HG03064 (cell line): ENCODE data around the gene HS3ST1.

ENCODE experiments used
- ATAC-seq: cut with Tn5 transposase; IDR thresholded peaks from one replicate; pipeline ENCODE4 v1.9.1; 2021; ENCODE audit warnings: low read depth; ENCODE audit not compliant: unreplicated experiment

Gene HS3ST1

GRCh38 chr4:11436084-11436483 lies 7.4 kb upstream of the HS3ST1 start:
- no peak for ATAC-seq

- ATAC-seq, result no peak
Observed at GRCh38 chr4:11435557-11435956, 6.9 kb upstream of the HS3ST1 start.

- no peak for ATAC-seq
Observed at GRCh38 chr4:11431111-11431510, 2.4 kb upstream of the HS3ST1 start.

GRCh38 chr4:11430536-11430935 lies 1.8 kb upstream of the HS3ST1 start:
- no peak for ATAC-seq

- no peak for ATAC-seq
Observed at GRCh38 chr4:11429699-11430045, 978 bp upstream of the HS3ST1 start.

DNA sequence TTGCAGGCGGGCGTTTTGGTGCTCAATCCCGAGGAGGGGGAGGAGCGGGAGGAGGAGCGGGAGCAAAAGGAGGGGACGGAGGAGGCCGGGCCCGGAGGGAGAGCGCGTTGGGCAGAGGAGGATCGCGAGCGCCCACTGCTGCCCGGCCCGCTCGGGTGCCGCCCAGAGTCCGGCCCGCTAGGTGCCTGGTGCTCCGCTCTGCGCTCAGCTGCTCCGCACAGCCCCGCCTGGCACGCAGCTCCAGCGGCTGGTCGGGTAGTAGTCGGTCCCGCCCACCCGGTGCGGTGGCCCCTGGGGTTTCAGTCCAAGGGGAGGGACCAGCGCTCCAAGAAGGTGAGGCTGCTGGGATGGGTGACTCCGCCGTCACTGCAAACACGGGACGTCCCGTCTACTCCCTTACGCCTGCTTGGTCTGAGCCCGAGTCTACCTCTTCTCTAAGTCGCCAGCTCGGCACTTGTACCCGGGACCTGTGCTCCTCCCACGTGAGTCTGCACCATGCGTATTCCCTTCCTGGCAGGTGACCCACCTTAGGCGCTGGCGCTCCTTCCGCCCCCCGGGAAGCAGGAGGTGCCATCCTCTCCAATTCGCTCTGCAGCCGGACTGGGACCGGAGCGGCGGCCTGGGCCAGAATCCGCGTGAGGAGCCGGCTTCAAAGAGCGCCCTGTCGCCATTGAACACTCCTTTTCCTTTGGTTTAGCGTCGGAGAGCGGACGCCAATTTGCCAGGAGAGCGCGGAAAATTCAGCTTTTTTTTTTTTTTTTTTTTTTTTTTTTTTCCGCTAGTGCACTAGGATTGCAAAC lies 405 bp upstream of the HS3ST1 start:
- peak; percentile 75 for ATAC-seq

DNA sequence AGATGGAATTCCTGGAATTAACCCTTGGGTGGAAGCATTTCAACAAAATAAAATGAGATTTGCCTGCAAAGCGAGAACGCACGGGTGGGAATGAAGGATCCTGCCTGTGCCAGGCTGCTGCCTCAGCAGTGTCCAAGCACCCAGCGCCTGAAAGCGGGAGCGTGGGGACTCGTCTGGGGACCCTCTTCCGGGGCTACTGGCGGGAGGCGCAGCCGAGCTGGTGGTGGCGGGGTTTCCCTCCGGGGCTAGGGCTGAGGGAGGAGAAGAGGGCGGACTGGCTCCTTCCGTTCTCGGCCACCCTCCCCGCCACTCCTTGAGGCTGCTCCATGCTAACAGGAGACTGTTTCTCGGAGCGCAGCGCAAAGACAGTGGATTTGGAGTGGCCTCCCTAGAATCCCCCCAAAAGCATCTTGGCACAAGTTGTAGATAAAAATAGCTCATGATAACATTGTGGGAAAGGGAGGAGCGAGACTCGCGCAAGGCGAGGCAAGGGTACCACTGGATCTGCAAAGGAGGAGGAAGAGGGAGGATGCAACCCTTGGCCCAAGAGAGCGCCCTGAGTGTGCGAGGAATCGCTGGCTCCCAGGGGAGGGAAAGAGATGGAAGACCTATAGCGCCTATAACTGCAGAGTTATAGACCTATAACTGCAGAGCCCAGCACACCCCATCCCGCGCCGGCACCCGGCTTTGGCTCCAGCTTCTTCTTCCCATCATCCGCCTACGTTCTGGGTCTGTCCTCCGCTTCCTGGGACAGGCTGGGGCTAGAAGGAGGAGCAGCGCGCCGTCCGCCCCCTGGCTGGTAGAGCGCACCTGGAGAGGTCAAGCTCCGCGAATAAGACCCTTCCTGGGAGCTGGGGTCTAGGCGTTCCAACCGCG lies 1.3 kb downstream of the HS3ST1 start:
- ATAC-seq, result no peak

GRCh38 chr4:11426731-11427120 lies 2.0 kb downstream of the HS3ST1 start:
- ATAC-seq, result no peak

DNA sequence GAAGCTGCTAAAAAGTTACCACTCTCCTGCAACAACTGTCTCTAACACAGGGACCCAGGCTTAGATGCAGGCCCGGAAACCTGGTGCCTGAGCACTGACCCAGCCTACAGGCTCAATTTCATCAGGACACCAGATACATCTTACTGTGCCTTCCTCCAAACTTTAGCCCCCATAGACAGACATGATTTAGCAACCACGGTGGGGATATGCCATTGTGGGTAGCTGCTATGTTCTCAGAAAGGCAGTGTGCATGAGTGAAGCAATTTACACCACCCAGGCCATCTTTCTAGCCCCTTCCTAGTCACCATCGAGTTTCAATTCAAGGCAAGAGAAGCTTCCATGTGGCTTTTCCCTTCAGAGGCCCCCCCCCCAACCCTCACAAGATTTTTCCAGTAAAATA lies 2.7 kb downstream of the HS3ST1 start:
- no peak for ATAC-seq

DNA sequence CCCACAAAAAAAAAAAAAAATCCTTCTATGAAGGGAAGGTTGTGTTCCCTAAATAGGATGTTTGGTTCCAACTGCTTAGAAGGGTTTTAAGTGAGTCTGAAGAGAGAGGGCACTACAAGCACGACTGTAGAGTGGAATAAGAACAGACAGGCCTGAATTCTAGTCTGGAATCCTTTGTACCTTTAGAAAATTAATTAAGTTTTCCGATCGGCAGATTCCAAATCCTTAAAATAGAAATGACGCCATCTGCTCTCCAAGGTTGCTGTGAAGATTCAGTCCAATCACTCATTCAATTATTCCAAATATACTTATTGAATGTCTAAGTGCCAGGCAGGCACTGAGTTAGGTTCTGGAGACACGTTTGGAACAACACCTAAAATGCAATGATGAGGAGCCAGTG lies 3.8 kb downstream of the HS3ST1 start:
- no peak for ATAC-seq

DNA sequence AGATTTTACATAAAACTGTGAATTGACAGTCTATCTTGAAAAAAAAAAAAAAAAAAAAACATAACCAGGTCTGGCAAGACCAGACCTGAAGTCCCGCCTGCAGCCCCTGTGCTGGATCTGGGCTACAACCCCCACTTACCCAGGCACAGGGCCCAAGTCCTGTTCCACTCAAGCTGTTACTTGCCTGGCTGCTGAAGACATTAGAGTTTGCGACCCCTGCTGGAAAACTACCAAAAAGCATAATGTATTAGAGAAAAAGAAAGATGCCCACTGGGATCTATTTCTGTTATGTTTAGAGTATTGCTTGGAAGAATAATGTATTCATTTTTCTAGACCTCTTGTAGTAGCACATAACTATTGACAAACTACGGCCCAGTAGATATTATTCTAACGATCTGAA lies 4.7 kb downstream of the HS3ST1 start:
- ATAC-seq, result no peak

DNA sequence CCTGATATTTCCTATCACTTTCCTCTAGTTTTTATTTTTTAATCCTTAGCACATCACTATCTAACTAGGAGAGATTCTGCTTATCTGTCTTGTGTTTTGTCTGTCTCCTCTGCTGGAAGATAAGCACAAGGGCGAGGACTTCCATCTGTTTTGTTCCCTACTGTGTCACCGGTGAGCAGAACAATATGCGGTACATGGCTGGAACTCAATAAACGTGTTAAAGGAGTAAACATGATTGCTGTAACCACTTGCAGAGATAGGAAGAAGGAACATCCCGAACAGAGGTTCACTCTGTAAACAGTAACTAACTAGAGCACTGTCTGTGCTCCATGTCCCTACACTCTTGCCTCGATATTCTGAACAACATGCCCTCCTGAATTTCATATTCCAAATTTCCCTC lies 5.2 kb downstream of the HS3ST1 start:
- no peak for ATAC-seq

- ATAC-seq, result no peak
Observed at GRCh38 chr4:11421116-11421515, 7.6 kb downstream of the HS3ST1 start.

GRCh38 chr4:11420327-11420726 lies 8.4 kb downstream of the HS3ST1 start:
- no peak for ATAC-seq

- no peak for ATAC-seq
Observed at GRCh38 chr4:11418610-11419009, 10.1 kb downstream of the HS3ST1 start.

DNA sequence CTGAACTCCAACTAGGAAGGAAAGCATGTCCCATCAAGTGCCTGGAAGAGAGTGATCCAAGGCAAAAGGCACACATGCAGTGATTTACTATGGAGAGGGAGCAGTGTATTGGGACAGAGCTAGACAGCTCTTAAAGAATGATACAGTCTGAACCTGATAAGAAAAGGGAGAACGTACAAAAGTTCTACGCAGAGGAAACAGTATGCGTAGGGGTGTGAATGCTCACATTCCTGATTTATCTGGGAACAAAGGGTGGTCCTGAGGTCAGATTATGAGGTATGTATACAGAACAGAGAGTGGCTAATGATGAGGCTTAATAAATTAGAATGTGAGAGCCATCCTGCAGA lies 12.0 kb downstream of the HS3ST1 start:
- ATAC-seq, result no peak

GRCh38 chr4:11416071-11416766 lies 12.5 kb downstream of the HS3ST1 start:
- peak; percentile 28 for ATAC-seq

DNA sequence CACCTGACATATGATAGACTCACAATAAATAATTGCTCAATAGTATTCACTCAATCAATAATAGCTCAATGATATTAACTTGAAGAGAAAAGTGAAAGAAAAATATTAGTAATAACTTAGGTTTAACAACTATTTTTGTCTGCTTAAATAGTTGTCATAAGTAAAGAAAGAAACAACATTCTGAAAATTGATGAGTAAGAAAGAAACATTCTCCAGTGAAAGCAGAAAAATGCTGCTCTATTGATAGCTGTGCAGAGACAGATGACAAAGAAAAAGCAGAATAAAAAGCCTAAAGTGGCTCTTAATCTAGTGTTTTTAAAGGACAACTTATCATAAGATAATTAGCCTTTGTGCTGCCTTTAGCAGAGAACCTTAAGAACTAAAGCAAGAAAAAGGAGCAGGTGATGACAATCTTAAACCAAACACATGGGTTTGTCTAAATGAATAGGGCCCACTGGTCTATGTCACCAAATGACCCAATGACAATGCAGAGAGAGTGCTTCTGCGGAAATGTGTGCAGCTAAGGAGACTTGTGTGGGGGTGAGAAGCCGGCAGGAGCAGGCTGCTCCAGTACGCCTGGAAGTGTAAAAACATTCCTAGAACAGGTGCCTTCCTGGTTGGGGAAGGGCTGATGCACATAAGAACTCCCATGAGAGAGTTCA lies 13.2 kb downstream of the HS3ST1 start:
- peak; percentile 73 for ATAC-seq

DNA sequence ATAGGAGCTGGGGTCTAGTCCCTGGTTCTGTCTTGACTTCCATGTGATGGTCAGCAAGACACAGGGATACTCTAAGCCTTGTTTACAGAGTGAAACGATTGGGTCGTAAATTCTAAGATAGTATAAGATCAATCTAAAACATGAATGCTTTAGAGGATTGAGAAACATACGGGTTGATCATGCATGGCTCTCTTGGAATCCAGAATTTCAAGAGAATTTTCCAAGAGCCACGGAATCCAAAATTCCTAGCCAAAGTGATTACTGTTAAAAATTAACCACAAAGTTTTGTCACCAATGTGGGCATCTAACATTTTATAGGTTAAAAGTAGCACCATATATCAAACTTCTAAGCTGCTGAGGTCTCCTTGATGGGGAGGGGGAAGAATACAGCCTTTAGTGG lies 16.5 kb downstream of the HS3ST1 start:
- ATAC-seq, result no peak

DNA sequence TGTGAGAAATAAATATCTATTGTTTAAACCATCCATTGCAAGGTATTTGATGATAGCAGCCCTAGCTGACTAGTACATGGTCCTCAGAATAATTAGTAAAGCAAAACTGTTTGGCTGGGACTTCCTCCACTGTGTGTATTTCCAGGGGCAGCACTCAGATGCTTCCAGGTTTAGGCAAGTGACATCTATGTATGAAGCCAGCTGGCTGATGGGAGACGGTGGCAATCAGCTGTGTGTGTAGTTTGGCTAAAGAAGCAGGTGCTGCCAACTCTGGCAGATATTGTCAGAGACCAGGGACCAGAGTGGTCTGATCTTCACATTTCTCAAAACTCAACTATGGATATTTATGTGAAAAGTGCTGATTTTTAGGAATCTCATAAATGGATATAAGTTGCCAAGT lies 19.1 kb downstream of the HS3ST1 start:
- no peak for ATAC-seq
